Measurements from ENCODE around the gene MAPKAPK2. TPM values are rescaled to one million over a fixed set of nuclear protein-coding genes. Genes with fewer than 3 reads are reported as not detected.

Gene MAPKAPK2
- total RNA-seq, 1 donor from 2014 or later, result 77.7 TPM

- no peak for DNase-seq (ENCODE audit: low read depth, low spot score)
- Mint-ChIP-seq H3K4me1 (peaks cover 40% of the 10 kb centered on the region), H3K9me3 (no peaks in the 10 kb centered on the region), H3K27me3 (ENCODE audit: low read depth) (no peaks in the 10 kb centered on the region), H3K36me3 (ENCODE audit: low read depth) (no peaks in the 10 kb centered on the region), H3K4me3 (no peak overlapping the region), H3K27ac (ENCODE audit: unreplicated experiment) (no peak overlapping the region)
- TF ChIP-seq, protein P1, sequence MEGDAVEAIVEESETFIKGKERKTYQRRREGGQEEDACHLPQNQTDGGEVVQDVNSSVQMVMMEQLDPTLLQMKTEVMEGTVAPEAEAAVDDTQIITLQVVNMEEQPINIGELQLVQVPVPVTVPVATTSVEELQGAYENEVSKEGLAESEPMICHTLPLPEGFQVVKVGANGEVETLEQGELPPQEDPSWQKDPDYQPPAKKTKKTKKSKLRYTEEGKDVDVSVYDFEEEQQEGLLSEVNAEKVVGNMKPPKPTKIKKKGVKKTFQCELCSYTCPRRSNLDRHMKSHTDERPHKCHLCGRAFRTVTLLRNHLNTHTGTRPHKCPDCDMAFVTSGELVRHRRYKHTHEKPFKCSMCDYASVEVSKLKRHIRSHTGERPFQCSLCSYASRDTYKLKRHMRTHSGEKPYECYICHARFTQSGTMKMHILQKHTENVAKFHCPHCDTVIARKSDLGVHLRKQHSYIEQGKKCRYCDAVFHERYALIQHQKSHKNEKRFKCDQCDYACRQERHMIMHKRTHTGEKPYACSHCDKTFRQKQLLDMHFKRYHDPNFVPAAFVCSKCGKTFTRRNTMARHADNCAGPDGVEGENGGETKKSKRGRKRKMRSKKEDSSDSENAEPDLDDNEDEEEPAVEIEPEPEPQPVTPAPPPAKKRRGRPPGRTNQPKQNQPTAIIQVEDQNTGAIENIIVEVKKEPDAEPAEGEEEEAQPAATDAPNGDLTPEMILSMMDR (conservative IDR thresholded peaks at IDR 0.05), result no peak
Measured at GRCh38 chr1:206714331-206715058, 29.8 kb downstream of the MAPKAPK2 start.

- Mint-ChIP-seq H3K27ac (ENCODE audit: unreplicated experiment) (no peak overlapping the region), H3K4me1 (peaks cover 38% of the 10 kb centered on the region), H3K27me3 (ENCODE audit: low read depth) (no peaks in the 10 kb centered on the region), H3K36me3 (ENCODE audit: low read depth) (no peaks in the 10 kb centered on the region), H3K9me3 (no peaks in the 10 kb centered on the region), H3K4me3 (no peak overlapping the region)
- no peak for DNase-seq (ENCODE audit: low read depth, low spot score)
- TF ChIP-seq, protein P1 (conservative IDR thresholded peaks at IDR 0.05), result no peak
Measured at GRCh38 chr1:206715120-206715519, 30.4 kb downstream of the MAPKAPK2 start.

- DNase-seq (ENCODE audit: low read depth, low spot score), result no peak
- Mint-ChIP-seq H3K9me3 (no peaks in the 10 kb centered on the region), H3K4me3 (no peak overlapping the region), H3K27me3 (ENCODE audit: low read depth) (no peaks in the 10 kb centered on the region), H3K27ac (ENCODE audit: unreplicated experiment) (no peak overlapping the region), H3K4me1 (peaks cover 32% of the 10 kb centered on the region), H3K36me3 (ENCODE audit: low read depth) (no peaks in the 10 kb centered on the region)
- TF ChIP-seq, protein P1 (conservative IDR thresholded peaks at IDR 0.05), result no peak
Measured at GRCh38 chr1:206715552-206716158, 30.9 kb downstream of the MAPKAPK2 start.

DNA sequence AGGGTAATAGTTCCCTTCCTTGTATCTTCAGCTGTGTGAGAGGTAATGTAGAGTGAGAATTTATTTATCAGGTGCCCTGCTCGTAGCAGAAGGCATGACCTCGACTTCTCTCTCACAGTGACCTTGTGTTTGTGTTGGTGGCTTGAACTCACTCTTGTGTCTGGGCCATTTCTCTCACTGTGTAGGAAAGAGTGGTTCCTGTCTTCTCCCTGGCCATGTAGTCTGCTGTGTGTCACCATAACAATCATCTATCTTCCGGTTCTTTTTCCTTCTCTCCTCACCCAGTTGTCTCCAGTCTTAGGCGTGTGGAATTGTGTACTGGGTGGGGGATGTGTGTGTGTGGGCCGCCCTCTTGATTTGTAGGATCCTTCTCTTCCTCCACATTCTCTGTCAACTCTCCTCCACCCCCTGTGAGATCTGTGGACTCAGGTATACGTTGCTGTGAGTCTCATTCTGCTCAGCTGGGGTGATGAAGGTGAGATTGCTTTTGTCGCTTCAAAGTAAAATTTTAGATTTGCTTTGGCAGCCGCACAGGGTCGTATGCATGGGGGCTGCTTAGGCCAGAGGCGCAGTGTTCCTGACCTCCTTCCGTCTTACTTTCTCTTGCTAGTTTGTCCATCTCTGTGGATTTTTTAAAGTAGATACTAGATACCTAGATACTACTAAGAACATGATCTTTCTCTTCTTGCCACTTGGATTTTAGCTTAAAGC, 31.6 kb downstream of the MAPKAPK2 start:
- no peak overlapping the region for H3K4me3 Mint-ChIP-seq
- H3K27me3 Mint-ChIP-seq (ENCODE audit: low read depth), result no peaks in the 10 kb centered on the region
- H3K9me3 Mint-ChIP-seq, result no peaks in the 10 kb centered on the region
- H3K36me3 Mint-ChIP-seq (ENCODE audit: low read depth), result no peaks in the 10 kb centered on the region
- peaks cover 32% of the 10 kb centered on the region for H3K4me1 Mint-ChIP-seq
- TF ChIP-seq, protein P1 (conservative IDR thresholded peaks at IDR 0.05), result no peak
- no peak overlapping the region for H3K27ac Mint-ChIP-seq (ENCODE audit: unreplicated experiment)
- no peak for DNase-seq (ENCODE audit: low read depth, low spot score)

DNA sequence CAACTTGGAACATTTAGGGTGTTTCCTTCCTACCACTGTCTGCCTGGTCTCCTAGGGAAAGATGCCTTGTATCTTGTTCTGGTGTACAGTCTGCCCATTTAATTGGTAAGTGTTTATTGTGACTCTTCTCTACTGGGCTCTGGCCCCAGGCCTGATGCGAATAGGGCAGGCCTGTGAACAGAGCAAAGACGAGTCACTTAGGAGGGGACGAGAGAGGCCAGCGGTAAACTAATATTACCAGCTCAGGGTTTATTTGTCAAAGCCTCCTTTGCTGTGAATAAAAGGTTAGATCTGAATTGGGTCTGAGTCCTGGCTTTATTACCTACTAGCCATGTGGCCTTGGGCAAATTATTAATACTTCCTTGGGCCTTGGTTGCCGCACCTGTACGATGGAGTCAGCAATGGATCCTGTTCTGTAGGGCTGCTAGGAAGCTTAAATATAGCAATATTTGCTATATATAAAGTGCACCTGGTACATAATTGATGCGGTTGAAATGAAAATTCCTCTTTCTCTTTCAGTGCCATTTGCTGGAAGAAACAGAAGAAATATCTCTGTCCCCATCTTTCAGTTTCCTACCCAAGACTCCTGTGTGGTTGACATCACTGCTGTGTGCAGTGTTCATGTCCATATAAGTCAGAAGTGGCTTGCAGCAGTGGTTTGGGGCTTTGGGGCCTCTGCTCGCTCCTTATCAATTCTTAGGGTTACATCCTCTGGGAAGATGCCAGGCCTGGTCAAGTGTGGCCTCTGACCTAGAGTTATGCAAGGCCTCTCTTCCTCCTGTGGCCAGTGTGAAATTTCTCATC, 32.4 kb downstream of the MAPKAPK2 start:
- no peaks in the 10 kb centered on the region for H3K27me3 Mint-ChIP-seq (ENCODE audit: low read depth)

More for the DNA sequence above, 32.4 kb downstream of the MAPKAPK2 start:
- Mint-ChIP-seq H3K4me3 (no peak overlapping the region), H3K9me3 (no peaks in the 10 kb centered on the region), H3K27ac (ENCODE audit: unreplicated experiment) (no peak overlapping the region), H3K4me1 (peaks cover 32% of the 10 kb centered on the region), H3K36me3 (ENCODE audit: low read depth) (no peaks in the 10 kb centered on the region)
- no peak for DNase-seq (ENCODE audit: low read depth, low spot score)
- TF ChIP-seq, protein P1 (conservative IDR thresholded peaks at IDR 0.05), result no peak

Data from neural crest cell (in vitro differentiated cells).